Kidney (tissue), 14 donors: ENCODE measurements around the gene POC1B. TPM values are rescaled to one million over a fixed set of nuclear protein-coding genes. Genes with fewer than 3 reads are reported as not detected.

ENCODE experiments used
- DNase-seq, 5 donors: peaks; one replicate each; pipeline ENCODE4 v3.0.0-alpha.2; 2013 to 2020
- FAIRE-seq: peaks from 2 replicates; lab custom pipeline; 2012; peaks lifted over from hg19 to GRCh38; lab: Jason Lieb, UNC
- H3K27ac ChIP-seq, 2 donors: one replicate each; pipeline ENCODE4 v1.7.0; 2013; ENCODE audit warnings: low read depth in 2 of 2, low read length in 2 of 2, inconsistent platforms in 1 of 2
- H3K27me3 ChIP-seq: one replicate; pipeline ENCODE4 v1.7.1; 2013; ENCODE audit warnings: low read length, inconsistent platforms; ENCODE audit not compliant: control insufficient read depth, insufficient read depth
- H3K36me3 ChIP-seq, 3 donors: one replicate each; pipeline versions ENCODE4 v1.7.0 to v1.7.1; 2013; ENCODE audit warnings: low read length in 3 of 3, control low read depth in 1 of 3, inconsistent platforms in 1 of 3; ENCODE audit not compliant: insufficient read depth in 3 of 3, control insufficient read depth in 2 of 3
- H3K4me1 ChIP-seq, 3 donors: one replicate each; pipeline versions ENCODE4 v1.7.0 to v1.7.1; 2013; ENCODE audit warnings: low read length in 3 of 3, inconsistent platforms in 1 of 3, low read depth in 1 of 3; ENCODE audit not compliant: control insufficient read depth in 2 of 3, insufficient read depth in 2 of 3
- H3K4me3 ChIP-seq, 3 donors: one replicate each; pipeline versions ENCODE4 v1.7.0 to v1.8.1; 2013; ENCODE audit warnings: low read length in 3 of 3, control low read depth in 1 of 3, inconsistent platforms in 1 of 3
- H3K9ac ChIP-seq, 3 donors: one replicate each; pipeline versions ENCODE4 v1.7.0 to v1.7.1; 2013; ENCODE audit warnings: low read length in 3 of 3, control low read depth in 1 of 3, inconsistent platforms in 1 of 3
- H3K9me3 ChIP-seq, 3 donors: one replicate each; pipeline versions ENCODE4 v1.7.0 to v1.7.1; 2013; ENCODE audit warnings: low read length in 3 of 3, control low read depth in 1 of 3, inconsistent platforms in 1 of 3; ENCODE audit not compliant: control insufficient read depth in 2 of 3, insufficient read depth in 1 of 3
- CTCF ChIP-seq: IDR thresholded peaks from 3 replicates; pipeline ENCODE4 v1.5.1; 2012; ENCODE audit warnings: mild to moderate bottlenecking, moderate library complexity, borderline replicate concordance; ENCODE audit not compliant: insufficient read depth; ENCODE audit errors: extremely low read depth
- intact Hi-C: fragments of 100-400 bp; cut with DNase I; formaldehyde crosslinking; loops from one replicate; pipeline ENCODE4 v1.11.1; 2022
- polyA plus RNA-seq: library from polyadenylated mRNA; stranded (reverse); fragments of 350-450 nt; fragmentation: Illumina TruSeq; extraction: RNeasy Lipid Tissue Mini Kit (QIAGEN cat#74804); gene quantifications from one replicate; pipeline ENCODE4 v1.2.3, GENCODE V29; 2014; ENCODE audit warnings: low read depth, low replicate concordance; ENCODE audit not compliant: insufficient read depth
- total RNA-seq: library from RNA; stranded (reverse); fragmentation: NEBNext Ultra II Directional; extraction: Animal tissue kit (Norgen Biotek cat#: 25700); gene quantifications from one replicate; pipeline ENCODE4 v1.2.1, GENCODE V29; 2021
- donor health status: control.
- donor health status: control.
- donor health status: control.
- donor health status: control.
- donor health status: control.
- donor health status: DM: yes; HTN: yes; CAD: no.
- donor health status: Normal renal cell carcinoma (clear cell type).

POC1B gene
- total and polyA plus RNA-seq, 2 donors from 2014 or later = 11.7 to 16.7 TPM

- Histone ChIP-seq H3K9me3 (no peaks in the 10 kb centered on the region), H3K36me3 (no peaks in the 10 kb centered on the region), H3K27ac (no peak overlapping the region), H3K4me1 (peaks cover 6 to 25% (median 10%) of the 10 kb centered on the region in 3 donors), H3K4me3 (no peak overlapping the region), H3K27me3 (no peaks in the 10 kb centered on the region), H3K9ac (no peak overlapping the region)
- no peak for DNase-seq
- intact Hi-C loops = no loop called here
- TF ChIP-seq CTCF = no peak
- FAIRE-seq = no peak
Measured at GRCh38 chr12:89448951-89449371, 76.9 kb downstream of the POC1B start.

- no peak for TF ChIP-seq CTCF
- Histone ChIP-seq H3K4me3 (no peak overlapping the region), H3K27ac (no peak overlapping the region), H3K27me3 (no peaks in the 10 kb centered on the region), H3K4me1 (peaks cover 6 to 23% (median 8%) of the 10 kb centered on the region in 3 donors), H3K9ac (no peak overlapping the region), H3K9me3 (no peaks in the 10 kb centered on the region), H3K36me3 (no peaks in the 10 kb centered on the region)
- FAIRE-seq (no peak), DNase-seq (no peak)
- intact Hi-C loops = no loop called here
Measured at GRCh38 chr12:89448526-89448925, 77.3 kb downstream of the POC1B start.

GRCh38 chr12:89439941-89440340 is 85.9 kb downstream of the POC1B start:
- FAIRE-seq = no peak

More at GRCh38 chr12:89439941-89440340, 85.9 kb downstream of the POC1B start:
- H3K9me3 ChIP-seq = no peaks in the 10 kb centered on the region
- H3K27ac ChIP-seq = no peak overlapping the region
- H3K36me3 ChIP-seq = no peaks in the 10 kb centered on the region
- H3K4me3 ChIP-seq = no peak overlapping the region
- no peak for TF ChIP-seq CTCF
- intact Hi-C loops = no loop called here
- no peak overlapping the region for H3K9ac ChIP-seq
- no peaks in the 10 kb centered on the region for H3K4me1 ChIP-seq
- no peak for DNase-seq
- H3K27me3 ChIP-seq = no peaks in the 10 kb centered on the region
